HG03095 (cell line): ENCODE results near the gene SH3RF1.

ENCODE experiments used
- ATAC-seq: cut with Tn5 transposase; IDR thresholded peaks from one replicate; pipeline ENCODE4 v1.9.1; 2021; ENCODE audit warnings: moderate library complexity; ENCODE audit not compliant: unreplicated experiment

The SH3RF1 gene

DNA sequence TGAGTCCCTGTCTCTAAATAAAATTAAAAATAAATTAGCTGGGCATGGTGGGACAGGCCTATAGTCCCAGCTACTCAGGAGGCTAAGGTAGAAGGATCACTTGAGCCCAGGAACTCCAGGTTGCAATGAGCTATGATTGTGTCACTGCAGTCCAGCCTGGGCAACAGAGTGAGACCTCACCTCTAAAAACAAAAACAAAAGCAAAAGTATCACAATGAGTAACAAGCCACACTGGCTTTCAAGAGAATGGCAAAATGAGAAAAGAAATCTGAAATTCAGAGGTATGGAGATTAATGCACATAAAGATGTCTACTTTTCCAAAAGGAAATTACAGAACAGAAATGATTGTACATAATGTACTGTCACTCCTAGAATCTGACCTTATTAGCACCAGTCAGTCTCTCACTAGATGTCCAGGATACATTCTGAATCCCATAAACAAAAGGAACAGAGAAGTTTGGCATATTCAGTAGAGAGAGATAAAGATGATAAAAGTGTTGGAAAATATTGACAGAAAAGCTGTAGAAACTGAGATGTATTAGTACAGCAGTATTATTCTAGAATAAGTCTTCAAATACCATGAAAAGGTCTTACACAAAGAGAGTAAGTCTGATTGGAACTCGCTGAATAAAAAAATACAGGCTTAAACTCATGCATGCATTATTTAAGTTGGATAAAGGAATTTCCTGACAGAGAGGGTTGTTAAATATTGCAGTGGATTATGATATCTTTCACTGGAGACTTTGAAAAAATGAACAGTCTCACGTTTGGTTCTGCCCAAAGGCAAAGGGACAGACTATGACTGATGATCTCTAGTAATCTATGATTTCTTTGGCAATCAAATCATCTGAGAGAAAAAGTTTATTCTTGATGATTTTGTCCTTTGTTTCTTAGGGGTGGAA, 102.5 kb downstream of the SH3RF1 start:
- peak; percentile 90 for ATAC-seq

DNA sequence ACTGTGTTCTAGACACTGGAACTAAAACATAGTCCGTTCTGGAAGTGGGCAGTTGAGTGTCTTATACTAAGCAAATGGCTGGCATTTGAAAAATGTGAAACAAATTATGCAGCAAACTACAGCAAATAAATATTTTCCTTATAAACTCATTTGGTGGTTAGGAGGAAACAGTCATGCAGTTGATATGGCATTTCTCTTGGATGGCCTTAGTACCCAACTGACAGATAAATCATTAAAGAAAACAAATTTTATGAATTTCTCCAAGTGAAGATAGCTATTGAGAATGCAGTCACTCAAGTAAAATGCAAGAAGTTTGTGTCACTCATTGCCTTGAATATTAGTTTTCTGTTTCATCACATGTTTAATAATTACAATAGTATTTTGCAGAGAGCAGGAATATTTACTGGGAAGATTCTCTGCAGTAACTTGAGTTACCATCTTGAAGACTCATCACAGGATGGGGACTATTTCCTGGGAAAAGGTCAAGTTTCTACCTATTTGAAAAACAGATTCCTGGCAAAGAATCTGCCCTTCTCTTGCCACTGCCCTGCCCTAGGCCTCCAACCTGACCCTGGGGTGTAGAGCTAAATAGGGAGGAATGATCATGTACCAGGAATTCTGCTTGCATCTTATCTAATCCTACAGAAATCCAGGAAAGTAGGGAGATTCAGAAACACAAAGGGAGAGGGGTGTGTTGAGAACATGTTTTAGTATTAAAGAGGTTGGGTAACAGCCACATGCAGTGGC, 105.9 kb downstream of the SH3RF1 start:
- ATAC-seq: no peak

DNA sequence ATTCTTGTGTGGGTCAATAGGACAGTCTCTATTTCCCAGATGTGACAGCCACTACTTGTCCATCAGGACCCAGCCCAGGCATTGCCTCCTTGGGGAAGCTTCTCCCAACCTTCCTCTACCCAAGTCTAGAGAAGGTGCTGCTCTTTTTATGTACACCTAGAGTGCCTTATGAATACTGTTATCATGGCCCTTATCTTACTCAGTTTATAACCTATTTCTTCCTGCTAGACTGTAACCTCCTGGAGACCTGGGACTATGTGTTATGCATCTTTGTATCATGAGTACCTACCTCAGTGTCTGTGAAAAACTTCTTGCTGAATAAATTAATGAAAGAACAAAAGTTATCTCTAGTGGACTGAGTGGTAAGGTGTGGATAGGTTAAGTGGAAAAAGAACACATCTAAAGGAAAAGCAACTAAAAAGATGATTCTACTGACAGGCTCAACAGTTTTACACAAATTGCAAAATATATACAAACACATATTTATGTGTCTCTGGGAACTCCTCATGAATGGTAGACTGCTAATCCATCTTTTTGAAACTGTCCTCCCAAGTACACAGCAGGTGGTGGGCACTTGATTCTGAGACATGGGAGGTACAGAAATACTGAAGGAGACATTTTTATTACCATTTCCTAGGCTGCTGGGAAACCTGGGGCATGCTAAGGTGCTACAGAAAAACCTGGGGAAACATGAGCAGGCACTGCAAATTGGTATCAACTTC, 106.6 kb downstream of the SH3RF1 start:
- no peak for ATAC-seq

GRCh38 chr4:169163495-169163894, 107.3 kb downstream of the SH3RF1 start:
- ATAC-seq: no peak

GRCh38 chr4:169160825-169161224, 109.9 kb downstream of the SH3RF1 start:
- no peak for ATAC-seq

GRCh38 chr4:169159624-169160171, 111.1 kb downstream of the SH3RF1 start:
- no peak for ATAC-seq

GRCh38 chr4:169158861-169159260, 111.9 kb downstream of the SH3RF1 start:
- no peak for ATAC-seq

DNA sequence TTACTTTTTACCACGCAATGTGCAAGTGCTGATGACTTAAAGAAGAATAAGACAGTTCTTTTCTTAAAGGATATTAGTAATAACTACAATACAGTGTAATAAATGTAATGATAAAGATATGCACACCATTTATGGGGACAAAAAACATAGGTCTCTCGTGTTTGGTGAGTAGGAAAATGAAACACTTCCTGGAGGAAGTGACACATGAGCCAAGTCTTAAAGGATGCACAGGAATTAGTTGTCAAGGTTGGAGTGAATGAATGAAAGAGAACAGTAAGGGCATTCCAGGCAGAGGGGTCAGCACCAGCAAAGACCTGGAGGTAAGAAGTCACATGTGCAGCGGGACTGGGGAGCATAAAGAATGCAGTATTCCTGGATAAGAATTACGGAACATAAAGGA, 112.7 kb downstream of the SH3RF1 start:
- ATAC-seq: no peak

GRCh38 chr4:169156392-169156791, 114.4 kb downstream of the SH3RF1 start:
- ATAC-seq: no peak

DNA sequence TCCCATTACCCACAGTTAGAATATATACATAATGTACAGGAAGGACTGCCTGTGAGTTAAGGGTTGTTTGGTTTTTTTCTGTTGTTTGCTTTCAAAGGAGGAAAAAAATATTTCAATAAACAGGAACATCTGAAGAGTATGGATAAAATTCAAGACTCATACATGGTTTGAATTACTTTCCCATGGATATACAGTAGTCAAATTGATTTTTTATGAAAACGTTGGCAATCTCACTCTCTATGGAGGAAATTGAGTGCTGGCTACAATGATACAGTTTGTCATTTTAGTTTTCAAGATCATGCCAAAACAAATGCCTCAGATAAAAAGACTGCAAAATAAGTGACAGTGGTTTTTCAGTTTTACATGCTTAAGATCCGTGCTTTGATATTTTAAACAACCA, 116.6 kb downstream of the SH3RF1 start:
- ATAC-seq: no peak

GRCh38 chr4:169153481-169154087, 117.2 kb downstream of the SH3RF1 start:
- no peak for ATAC-seq

GRCh38 chr4:169152899-169153298, 117.9 kb downstream of the SH3RF1 start:
- ATAC-seq: no peak

DNA sequence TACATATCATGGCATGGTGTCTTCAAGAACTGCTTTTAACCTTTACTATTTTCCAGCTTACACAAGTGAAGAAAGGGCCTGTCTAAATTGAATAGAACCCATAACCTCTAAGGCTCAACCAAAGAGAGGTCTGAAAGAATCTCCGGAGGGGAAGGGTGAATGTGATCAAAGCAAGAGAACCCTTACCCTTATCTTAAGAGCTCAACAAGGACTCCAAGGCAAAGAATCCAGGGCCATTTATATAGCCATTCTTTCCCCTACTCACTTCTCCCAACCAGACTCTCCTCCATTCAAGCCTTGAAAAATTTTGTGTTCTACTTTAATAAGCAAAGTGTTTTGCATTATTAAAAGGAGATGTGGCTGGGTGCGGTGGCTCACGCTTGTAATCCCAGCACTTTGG, 118.7 kb downstream of the SH3RF1 start:
- ATAC-seq: no peak

- ATAC-seq: no peak
Observed at GRCh38 chr4:169151671-169152070, 119.1 kb downstream of the SH3RF1 start.

- ATAC-seq: no peak
Observed at GRCh38 chr4:169150806-169151205, 120.0 kb downstream of the SH3RF1 start.

GRCh38 chr4:169148885-169149284, 121.9 kb downstream of the SH3RF1 start:
- ATAC-seq: no peak

DNA sequence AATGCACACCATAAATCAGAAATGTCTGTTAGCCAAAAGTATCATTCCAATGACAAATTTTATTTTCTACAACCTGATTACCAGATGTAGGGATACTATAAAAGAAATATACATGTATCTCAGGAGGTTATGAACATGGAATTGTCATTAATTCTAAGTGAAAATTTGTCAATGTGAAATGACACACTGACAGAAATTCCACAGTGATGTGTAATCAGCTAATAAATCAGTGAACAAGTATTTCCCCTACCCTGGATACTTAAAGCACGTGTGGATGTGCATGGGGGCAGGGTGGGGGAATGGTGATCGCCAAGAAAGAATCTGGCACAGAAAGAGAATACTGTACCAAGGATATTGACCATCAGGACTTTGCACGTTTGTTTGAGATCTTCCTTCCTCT, 123.6 kb downstream of the SH3RF1 start:
- no peak for ATAC-seq

GRCh38 chr4:169144061-169144600, 126.6 kb downstream of the SH3RF1 start:
- no peak for ATAC-seq

- ATAC-seq: no peak
Observed at GRCh38 chr4:169143335-169143734, 127.4 kb downstream of the SH3RF1 start.

DNA sequence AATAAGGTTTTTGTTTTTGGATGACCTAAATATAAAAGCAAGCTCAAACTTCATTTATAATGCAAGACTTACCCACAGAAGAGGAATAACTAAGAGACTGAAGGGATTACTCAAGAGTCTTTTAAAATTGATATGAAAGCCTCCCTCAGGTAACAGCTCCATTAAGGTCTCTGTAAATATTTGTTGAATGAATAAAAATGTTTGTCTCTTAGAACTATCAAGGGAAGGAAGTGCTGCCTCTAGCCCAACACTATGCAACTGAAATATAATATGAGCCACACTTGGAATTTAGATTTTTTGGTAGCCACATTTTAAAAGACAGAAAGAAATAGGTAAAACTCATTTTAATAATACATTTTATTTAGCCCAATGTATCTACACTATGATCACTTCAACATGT, 127.8 kb downstream of the SH3RF1 start:
- no peak for ATAC-seq

- no peak for ATAC-seq
Observed at GRCh38 chr4:169142391-169142790, 128.4 kb downstream of the SH3RF1 start.
